Fibroblast of lung (primary cell): ENCODE data around the gene FILIP1L.

Experiments used
- EZH2 ChIP-seq: IDR thresholded peaks from 2 replicates; pipeline ENCODE4 v1.5.1; 2012; ENCODE audit warnings: low read length, control low read depth, mild to moderate bottlenecking; ENCODE audit errors: missing control alignments
- TF ChIP-seq, protein P1 (sequence below), 2 donors: IDR thresholded peaks in 1 of 2; conservative IDR thresholded peaks in 1 of 2; 1 replicate in 1 of 2; 2 replicates in 1 of 2; pipeline ENCODE4 v1.5.1; 2011 to 2012; ENCODE audit warnings: low read length in 2 of 2, control low read depth in 1 of 2, inconsistent platforms in 1 of 2, low read depth in 1 of 2, mild to moderate bottlenecking in 1 of 2

DNA sequence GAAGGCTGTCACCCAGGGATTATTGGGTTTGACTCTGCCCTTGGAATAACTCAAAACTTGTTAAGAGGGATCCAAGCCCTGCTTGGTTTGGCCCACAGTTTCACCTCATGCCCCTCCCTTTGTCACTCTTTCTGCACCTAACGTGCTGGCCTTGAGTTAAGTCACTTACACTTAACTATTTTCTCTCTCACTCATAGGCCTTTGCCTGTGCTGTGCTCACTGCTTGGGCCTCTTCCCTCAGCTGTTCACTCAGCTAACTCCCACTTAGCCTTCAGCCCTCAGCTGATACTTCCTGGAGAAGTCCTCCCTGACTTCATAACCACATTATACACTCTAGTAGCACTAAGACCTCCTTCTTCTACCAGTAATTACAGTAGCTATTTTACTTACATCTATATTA lies 163.4 kb downstream of the FILIP1L start:
- TF ChIP-seq, protein P1, sequence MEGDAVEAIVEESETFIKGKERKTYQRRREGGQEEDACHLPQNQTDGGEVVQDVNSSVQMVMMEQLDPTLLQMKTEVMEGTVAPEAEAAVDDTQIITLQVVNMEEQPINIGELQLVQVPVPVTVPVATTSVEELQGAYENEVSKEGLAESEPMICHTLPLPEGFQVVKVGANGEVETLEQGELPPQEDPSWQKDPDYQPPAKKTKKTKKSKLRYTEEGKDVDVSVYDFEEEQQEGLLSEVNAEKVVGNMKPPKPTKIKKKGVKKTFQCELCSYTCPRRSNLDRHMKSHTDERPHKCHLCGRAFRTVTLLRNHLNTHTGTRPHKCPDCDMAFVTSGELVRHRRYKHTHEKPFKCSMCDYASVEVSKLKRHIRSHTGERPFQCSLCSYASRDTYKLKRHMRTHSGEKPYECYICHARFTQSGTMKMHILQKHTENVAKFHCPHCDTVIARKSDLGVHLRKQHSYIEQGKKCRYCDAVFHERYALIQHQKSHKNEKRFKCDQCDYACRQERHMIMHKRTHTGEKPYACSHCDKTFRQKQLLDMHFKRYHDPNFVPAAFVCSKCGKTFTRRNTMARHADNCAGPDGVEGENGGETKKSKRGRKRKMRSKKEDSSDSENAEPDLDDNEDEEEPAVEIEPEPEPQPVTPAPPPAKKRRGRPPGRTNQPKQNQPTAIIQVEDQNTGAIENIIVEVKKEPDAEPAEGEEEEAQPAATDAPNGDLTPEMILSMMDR (conservative IDR thresholded peaks at IDR 0.05 in 1 of 2, IDR thresholded peaks at IDR 0.05 in 1 of 2; ENCODE audit: low read depth in 1 of 2, low read length in 2 of 2), result no peak
- TF ChIP-seq EZH2, result no peak
